Activated T-helper 1 cell treated with anti-CD3 and anti-CD28 coated beads, Interleukin-12 subunit alpha, Interleukin-12 subunit beta, Interleukin-2, Interleukin-4 antibody, amounts not matched to agents 30 ng/mL and 10 ng/mL and 1 ng/mL, durations not matched to agents 14 hours and 24 hours and 36 hours (primary cell): Measurements from ENCODE around the gene CLCN7. TPM values are rescaled to one million over a fixed set of nuclear protein-coding genes. Genes with fewer than 3 reads are reported as not detected.
"Not testable (repeated sequence)": the region's sequence is repeated elsewhere in the genome, so short reads cannot be mapped to it uniquely, and the experiment has no call there.

Experiments
- DNase-seq: peaks from one replicate; pipeline ENCODE4 v3.0.0; 2021; ENCODE audit warnings: low spot score
- H3K27ac Mint-ChIP-seq: one replicate; pipeline ENCODE4 v1.8.0; 2021; ENCODE audit warnings: mild to moderate bottlenecking, mixed read lengths
- H3K27me3 Mint-ChIP-seq: one replicate; pipeline ENCODE4 v1.8.0; 2022; ENCODE audit warnings: mild to moderate bottlenecking, moderate library complexity, mixed read lengths; ENCODE audit not compliant: insufficient read depth
- H3K36me3 Mint-ChIP-seq: one replicate; pipeline ENCODE4 v1.8.0; 2021; ENCODE audit warnings: low read depth, mixed read lengths
- H3K4me1 Mint-ChIP-seq: one replicate; pipeline ENCODE4 v1.8.0; 2021; ENCODE audit warnings: low read depth, mixed read lengths
- H3K4me3 Mint-ChIP-seq: one replicate; pipeline ENCODE4 v1.8.0; 2021; ENCODE audit warnings: mild to moderate bottlenecking, moderate library complexity, mixed read lengths
- H3K9me3 Mint-ChIP-seq: one replicate; pipeline ENCODE4 v1.8.0; 2021; ENCODE audit warnings: mixed read lengths
- intact Hi-C: fragments of 100-400 bp; cut with micrococcal nuclease; formaldehyde crosslinking; loops from one replicate; pipeline ENCODE4 v1.15.1; 2024
- total RNA-seq: library from RNA; stranded (reverse); gene quantifications from 2 replicates; pipeline ENCODE4 v1.2.3, GENCODE V29; 2022

Gene CLCN7
- total RNA-seq, 1 donor from 2014 or later: 68.7 TPM

DNA sequence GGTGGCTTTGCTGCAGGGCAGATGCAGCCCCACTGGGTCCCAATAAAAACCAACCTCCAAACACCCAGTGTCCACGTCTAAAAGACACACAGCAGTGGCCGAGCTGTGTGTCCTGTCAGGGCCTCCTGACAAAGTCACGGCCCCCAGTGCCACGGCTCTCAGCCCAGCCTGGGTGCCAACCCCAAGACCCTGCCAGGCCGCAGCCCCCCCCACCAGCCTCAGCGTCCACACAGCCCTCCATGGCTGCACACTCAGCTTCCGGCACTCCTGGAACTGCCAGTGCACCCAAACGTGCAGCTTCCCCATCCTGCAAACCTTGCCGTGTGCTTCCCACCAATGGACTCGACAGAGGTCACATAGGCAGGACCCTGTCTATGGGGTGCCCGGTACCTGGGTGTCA is 26.9 kb downstream of the CLCN7 start:
- intact Hi-C loops: no loop called here
- no peak for DNase-seq
- Mint-ChIP-seq H3K9me3 (no peaks in the 10 kb centered on the region), H3K27me3 (no peaks in the 10 kb centered on the region), H3K4me3 (no peak overlapping the region), H3K27ac (no peak overlapping the region), H3K4me1 (no peaks in the 10 kb centered on the region), H3K36me3 (peaks cover 2% of the 10 kb centered on the region)

DNA sequence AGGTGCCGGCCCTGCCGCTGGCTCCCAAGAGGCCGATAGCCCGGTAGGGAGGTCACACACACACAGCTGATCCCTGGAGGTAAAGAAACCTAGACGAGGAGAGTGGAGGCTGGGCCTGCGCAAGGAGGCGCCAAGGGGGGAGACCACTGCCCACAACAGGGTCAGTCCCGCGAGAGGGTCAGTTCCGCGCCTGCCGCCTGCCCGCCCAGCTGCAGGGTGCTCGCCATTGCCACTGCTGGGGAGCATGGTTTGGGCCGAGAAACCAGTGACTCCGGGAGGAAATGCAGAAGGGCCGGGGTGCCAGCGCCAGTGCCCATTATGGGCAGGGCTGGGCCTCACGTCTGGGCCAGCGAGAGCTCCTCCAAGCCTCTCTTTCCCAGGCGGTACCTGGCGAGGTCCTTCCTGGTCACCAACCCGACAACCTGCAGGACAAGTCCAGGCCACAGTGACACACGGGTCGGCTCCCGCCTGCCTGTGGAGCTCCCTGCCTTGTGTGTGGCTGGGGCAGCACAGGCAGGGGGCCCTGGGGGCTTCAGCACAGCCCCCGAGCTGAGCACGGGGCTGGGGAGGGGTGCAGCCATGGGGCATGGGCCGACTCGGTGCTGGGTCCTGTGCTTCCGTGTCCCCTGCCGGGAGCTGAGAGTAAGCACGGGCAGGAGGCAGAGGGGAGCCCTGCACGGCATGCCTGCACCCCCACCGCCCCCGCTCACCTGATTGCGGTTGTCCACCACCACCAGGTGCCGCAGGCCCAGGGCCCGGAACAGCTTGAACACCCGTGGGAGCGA is 28.3 kb downstream of the CLCN7 start:
- no peak overlapping the region for H3K27ac Mint-ChIP-seq
- intact Hi-C loops: no loop called here
- DNase-seq: no peak
- no peaks in the 10 kb centered on the region for H3K9me3 Mint-ChIP-seq
- no peaks in the 10 kb centered on the region for H3K36me3 Mint-ChIP-seq
- no peaks in the 10 kb centered on the region for H3K4me1 Mint-ChIP-seq
- no peaks in the 10 kb centered on the region for H3K27me3 Mint-ChIP-seq
- H3K4me3 Mint-ChIP-seq: no peak overlapping the region

DNA sequence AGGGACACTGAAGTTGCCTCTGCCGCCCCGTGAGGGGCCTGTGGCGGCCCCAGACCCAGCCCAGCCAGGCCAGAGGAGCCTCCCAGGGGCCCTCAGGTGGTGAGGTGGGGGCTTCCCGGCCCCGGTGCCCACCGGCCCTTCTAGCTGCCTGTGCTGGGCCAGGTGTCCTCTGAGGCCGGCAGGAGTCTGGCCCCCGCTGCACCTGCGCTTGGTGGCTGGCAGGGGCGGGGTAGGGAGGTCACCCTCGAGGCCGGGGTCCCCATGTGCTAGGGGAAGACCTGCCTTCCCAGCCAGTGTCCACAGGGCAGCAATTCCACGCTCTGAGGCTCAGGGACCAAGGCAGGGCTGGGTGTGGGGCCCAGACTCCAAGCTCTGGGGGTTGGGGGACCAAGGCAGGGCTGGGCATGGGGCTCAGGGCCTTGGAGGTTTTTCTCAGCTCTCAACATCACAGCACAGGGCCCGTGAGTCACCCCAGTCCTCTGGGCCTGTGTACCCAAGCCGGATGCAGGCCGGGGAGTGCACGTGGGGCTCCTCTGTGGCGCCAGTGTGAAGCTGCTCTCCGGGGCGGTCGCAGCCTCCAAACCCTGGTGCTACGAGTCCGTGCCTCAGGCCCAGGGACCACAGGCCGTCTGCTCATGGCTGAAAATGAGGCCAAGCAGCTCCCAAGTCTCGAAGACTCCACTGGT is 29.2 kb downstream of the CLCN7 start:
- Mint-ChIP-seq H3K27me3 (no peaks in the 10 kb centered on the region), H3K27ac (no peak overlapping the region), H3K36me3 (no peaks in the 10 kb centered on the region), H3K4me3 (no peak overlapping the region), H3K4me1 (no peaks in the 10 kb centered on the region), H3K9me3 (no peaks in the 10 kb centered on the region)
- intact Hi-C loops: no loop called here
- DNase-seq: no peak

DNA sequence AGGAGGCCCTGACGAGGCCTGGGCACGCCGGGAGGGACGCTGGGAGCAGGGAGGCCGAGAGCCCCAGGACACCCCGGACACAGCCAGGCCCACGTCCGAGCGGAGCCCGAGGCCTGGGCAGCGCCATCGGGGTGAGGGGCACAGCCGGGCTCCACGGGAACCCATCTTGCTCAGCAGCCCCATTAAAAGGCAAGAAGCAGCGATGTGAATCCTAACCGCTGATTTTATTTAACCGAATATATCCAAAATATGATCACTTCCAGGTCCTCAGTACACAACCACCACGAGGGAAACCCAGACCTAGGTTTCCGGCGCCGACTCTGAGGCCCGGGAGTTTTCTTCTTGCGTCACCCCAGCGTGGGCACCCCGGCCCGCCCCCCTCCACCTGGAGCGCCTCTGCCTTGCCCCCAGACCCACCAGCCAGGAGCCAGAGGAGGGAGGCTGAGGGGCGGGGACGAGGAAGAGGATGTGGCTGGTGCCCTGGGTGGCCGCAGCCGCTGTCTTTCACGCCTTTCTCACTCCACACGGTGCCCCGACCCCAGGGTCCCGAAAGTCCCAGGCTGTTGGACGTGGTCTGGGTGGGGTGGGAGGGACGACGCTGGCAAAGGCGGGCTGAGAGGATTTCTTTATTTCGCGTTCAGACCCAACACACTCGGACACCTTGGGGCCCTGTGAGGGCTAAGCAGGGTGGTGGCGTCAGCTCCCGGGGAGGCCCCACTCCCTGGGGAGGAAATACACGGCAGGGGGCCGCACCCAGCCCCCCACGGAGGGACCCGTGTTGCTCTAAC is 29.9 kb downstream of the CLCN7 start:
- no peaks in the 10 kb centered on the region for H3K9me3 Mint-ChIP-seq
- no peaks in the 10 kb centered on the region for H3K4me1 Mint-ChIP-seq
- DNase-seq: no peak
- intact Hi-C loops: no loop called here
- H3K36me3 Mint-ChIP-seq: no peaks in the 10 kb centered on the region
- H3K4me3 Mint-ChIP-seq: no peak overlapping the region
- no peaks in the 10 kb centered on the region for H3K27me3 Mint-ChIP-seq
- H3K27ac Mint-ChIP-seq: no peak overlapping the region

DNA sequence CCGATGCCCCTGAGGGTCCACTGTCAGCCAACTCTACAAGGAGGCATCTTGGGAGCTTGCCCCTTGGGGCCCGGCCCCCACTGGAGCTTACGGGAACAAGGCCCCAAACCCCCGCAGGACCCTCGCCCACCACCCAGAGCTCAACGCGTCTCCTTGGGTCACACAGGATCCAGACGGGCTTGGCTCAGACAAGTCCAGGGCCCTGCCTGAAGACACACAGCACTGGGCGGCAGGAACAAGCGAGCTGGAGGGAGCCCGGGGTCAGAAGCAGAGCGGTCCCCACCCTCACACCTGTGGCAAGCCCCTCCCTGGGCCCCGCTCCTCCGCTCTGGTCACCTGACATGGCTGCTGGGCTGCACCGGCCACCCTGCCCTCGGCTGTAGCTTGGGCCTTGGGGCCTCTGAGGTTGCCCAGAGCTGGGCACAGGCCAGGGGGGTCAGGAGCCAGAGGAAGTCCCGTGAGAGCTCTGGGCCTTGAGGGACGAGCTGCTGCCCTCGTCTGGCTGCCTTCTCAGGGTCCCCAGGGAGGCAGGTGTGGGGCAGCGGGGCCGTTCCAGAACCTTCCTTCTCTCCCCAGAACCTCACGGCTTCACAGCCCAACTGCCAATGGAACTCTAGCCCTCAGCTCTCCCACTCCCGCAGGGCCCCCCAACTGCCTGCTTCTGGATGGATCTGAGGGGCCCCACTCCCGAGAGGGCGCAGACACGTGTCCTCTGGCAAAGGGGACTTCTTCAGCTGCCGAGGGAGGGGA is 30.7 kb downstream of the CLCN7 start, which contains the start of gene CCDC154:
TSS of gene CCDC154 (minus strand) at position 577 of the 750 bp plus-strand sequence. CDS start at position 343, 234 bp downstream.
- no peaks in the 10 kb centered on the region for H3K9me3 Mint-ChIP-seq
- no peaks in the 10 kb centered on the region for H3K4me1 Mint-ChIP-seq
- no peak within 1 kb of the TSS for H3K4me3 Mint-ChIP-seq
- no peak for DNase-seq
- no peaks in the 10 kb centered on the region for H3K36me3 Mint-ChIP-seq
- no peaks in the 10 kb centered on the region for H3K27me3 Mint-ChIP-seq
- H3K27ac Mint-ChIP-seq: no peak within 1 kb of the TSS
- intact Hi-C loops: no loop called here

DNA sequence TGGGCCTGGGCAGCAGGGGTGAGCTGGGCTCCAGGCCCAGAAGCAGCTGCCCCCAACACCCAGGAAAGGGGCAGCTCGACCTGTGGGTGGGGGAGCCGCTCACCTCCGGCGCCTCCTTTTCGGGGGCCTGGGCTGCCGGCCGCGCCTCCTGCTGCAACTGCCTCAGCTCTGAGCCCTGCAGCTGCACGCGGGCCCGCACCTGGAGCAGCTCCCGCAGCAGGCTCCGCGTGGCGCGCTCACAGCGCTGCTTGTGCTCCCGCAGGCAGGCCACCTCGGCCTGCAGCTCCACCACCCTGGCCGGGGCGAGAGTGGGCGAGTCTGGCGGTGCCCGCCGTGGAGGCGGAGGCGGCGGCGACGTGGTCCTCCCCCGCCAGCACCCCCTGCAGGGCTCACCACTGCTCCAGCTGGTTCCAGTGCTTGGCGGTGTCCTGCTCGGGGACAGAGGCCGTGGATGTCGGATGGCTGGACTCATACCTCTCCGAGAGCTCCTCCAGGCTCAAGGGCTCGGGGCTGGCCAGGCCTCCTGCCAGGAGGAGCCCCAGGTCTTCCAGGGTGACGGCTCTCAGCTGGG is 31.3 kb downstream of the CLCN7 start:
- Mint-ChIP-seq H3K36me3 (no peaks in the 10 kb centered on the region), H3K4me1 (no peaks in the 10 kb centered on the region), H3K9me3 (no peaks in the 10 kb centered on the region), H3K27ac (no peak overlapping the region), H3K27me3 (no peaks in the 10 kb centered on the region), H3K4me3 (no peak overlapping the region)
- DNase-seq: no peak
- intact Hi-C loops: no loop called here

DNA sequence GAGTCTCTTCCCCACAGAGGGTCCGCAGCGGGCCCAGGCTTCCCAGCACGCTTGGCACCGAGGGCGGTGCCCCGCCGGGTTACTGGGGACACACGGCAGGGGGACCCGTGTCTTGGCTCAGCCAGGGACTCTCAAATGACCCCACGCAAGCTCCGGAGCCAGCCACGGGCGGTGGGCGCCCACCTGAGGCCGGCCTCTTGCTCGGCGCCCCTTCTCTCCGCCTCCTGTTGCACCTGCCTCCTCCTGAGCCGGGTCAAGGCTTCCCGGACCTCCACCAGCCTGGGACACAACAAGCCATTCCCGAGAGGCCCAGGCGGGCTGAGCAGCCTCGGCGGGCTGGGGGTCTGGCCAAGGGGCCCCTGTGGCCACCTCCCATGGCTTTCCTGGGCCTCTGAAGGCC is 32.1 kb downstream of the CLCN7 start:
- Mint-ChIP-seq H3K4me1 (no peaks in the 10 kb centered on the region), H3K9me3 (no peaks in the 10 kb centered on the region)

DNA sequence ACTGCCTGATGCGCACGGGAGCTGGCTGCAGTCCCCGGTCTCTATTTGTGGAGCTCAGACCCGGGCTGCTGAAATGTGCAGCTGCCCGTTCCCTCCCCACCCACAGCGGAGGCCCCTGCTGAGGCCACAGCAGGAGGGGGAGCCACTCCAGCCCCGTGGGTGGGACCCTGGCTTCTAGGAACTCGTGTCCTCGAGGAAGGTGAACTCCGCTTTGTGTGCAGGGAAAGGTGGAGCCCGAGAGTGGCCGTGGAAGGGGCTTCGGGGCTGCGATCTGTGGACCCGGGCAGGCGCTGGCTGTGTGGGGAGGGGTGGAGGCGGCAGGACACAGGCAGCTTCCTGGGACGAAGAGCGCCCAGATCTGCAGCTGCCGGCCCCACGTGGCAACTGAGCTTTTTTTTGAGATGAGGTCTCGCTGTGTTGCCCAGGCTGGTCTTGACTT is 33.4 kb downstream of the CLCN7 start:
- Mint-ChIP-seq H3K27ac (no peak overlapping the region), H3K36me3 (no peaks in the 10 kb centered on the region), H3K4me1 (no peaks in the 10 kb centered on the region), H3K27me3 (no peaks in the 10 kb centered on the region), H3K4me3 (no peak overlapping the region), H3K9me3 (no peaks in the 10 kb centered on the region)
- intact Hi-C loops: no loop called here
- no peak for DNase-seq

More for the DNA sequence above, 32.1 kb downstream of the CLCN7 start:
- DNase-seq: no peak
- Mint-ChIP-seq H3K36me3 (no peaks in the 10 kb centered on the region), H3K27ac (no peak overlapping the region), H3K27me3 (no peaks in the 10 kb centered on the region), H3K4me3 (no peak overlapping the region)
- intact Hi-C loops: no loop called here

DNA sequence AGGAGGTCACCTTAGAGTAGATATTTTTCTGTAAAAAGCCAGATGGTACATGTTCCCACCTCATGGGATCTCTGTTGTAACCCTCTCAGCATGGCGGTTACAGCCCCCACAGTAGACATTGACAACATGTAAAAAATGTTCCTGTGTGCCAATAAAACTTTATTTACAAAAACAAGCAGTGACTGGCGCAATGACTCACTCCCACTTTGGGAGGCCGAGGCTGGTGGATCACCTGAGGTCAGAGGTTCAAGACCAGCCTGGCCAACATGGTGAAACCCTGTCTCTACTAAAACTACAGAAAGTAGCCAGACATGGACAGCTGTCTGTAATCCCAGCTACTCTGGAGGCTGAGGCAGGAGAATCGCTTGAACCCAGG is 35.1 kb downstream of the CLCN7 start:
- DNase-seq, H3K36me3 Mint-ChIP-seq, H3K9me3 Mint-ChIP-seq, H3K27me3 Mint-ChIP-seq, intact Hi-C loops, H3K4me1 Mint-ChIP-seq, H3K27ac Mint-ChIP-seq, H3K4me3 Mint-ChIP-seq: not testable (repeated sequence)

DNA sequence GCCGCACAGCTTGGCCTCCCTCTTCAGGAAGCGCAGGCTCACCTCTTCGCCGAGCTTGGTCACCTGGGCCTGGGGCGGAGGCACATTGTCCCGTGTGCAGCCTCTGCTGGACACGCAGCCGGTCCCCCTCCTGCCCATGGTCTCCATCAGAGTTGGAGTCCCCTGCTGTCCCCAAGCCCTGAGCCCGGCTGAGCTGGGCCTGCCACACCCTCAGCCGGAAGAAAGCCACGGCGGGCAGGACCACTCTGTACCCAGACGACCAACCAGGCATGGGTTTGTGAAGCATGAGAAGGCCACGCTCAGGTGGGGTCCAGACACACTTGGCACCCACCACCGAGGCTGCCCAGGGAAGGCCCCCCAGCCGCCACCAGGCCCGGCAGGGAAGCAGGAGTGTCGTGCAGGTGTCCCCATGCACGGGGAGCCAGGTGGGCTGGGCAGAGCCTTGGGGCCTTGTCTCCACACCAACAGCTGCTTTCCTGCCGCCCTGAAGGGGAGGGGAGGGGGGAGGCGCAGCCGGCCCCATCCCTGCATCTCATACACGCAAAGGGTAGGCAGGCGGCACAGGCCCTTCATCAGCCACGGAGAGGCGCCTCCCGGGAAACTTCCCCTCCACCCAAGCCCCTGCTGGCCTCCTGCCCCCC is 35.6 kb downstream of the CLCN7 start:
- Mint-ChIP-seq H3K4me3 (no peak overlapping the region), H3K36me3 (no peaks in the 10 kb centered on the region), H3K27me3 (no peaks in the 10 kb centered on the region), H3K9me3 (no peaks in the 10 kb centered on the region), H3K4me1 (no peaks in the 10 kb centered on the region), H3K27ac (no peak overlapping the region)
- intact Hi-C loops: no loop called here
- DNase-seq: no peak

DNA sequence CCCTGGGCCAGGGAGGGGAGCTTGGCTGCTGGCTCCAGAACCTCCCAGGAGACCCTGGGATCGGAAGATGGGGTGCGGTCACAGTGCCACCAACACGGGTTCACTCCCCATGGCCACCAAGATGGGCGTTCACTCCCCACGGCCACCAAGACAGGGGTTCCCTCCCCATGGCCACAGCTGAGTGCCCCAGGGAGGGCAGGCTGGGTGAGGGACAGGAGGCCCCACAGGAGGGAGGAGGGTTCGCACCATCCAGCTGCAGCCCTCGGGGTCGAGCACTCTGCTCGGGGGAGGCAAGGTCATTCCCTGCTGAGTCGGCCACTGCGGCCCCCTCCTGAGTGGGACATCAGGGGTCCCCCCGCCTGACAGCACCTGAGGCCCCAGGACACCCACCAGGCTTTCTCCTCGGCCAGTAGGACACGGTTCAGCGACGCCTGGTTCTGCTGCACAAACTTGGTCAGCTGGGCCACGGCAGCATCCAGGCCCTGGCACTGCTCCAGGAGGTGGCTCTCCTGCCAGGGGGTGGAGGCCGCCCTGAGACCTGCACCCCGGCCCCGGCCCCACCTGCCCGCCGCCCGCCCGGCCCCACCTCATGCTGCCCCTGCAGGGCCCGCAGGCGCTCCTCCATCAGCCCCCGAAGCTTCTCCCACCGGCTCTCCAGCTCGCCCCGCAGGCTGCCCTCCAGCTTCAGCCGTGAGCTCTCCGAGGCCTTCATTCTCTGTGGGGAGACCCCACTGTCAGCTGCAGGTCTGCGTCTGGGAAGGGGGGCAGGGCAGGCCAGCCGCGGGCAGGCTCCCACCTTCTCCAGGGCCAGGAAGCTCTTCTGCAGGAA is 36.4 kb downstream of the CLCN7 start:
- H3K4me3 Mint-ChIP-seq: no peak overlapping the region
- no peaks in the 10 kb centered on the region for H3K36me3 Mint-ChIP-seq
- no peaks in the 10 kb centered on the region for H3K27me3 Mint-ChIP-seq
- no peaks in the 10 kb centered on the region for H3K4me1 Mint-ChIP-seq
- H3K27ac Mint-ChIP-seq: no peak overlapping the region
- no peak for DNase-seq
- no peaks in the 10 kb centered on the region for H3K9me3 Mint-ChIP-seq
- intact Hi-C loops: no loop called here
